Activated naive CD4-positive, alpha-beta T cell treated with anti-CD3 and anti-CD28 coated beads, Interleukin-2, amount 50 U/mL, for 16 hours (primary cell): ENCODE data around the gene PLEKHM3.

Source experiments
- DNase-seq: peaks from one replicate; pipeline ENCODE4 v3.0.0-alpha.2; 2020

PLEKHM3 gene

GRCh38 chr2:207991944-207992343 lies 33.4 kb downstream of the PLEKHM3 start:
- DNase-seq = no peak

- no peak for DNase-seq
These were observed 34.5 kb downstream of the PLEKHM3 start for GRCh38 chr2:207990784-207991183.

GRCh38 chr2:207988975-207989374 lies 36.4 kb downstream of the PLEKHM3 start:
- DNase-seq = no peak

- no peak for DNase-seq
These were observed 38.2 kb downstream of the PLEKHM3 start for GRCh38 chr2:207987025-207987716.

- DNase-seq = no peak
These were observed 40.4 kb downstream of the PLEKHM3 start for GRCh38 chr2:207984765-207985480.

- no peak for DNase-seq
These were observed 41.7 kb downstream of the PLEKHM3 start for GRCh38 chr2:207983641-207984042.

GRCh38 chr2:207978177-207978948 lies 47.0 kb downstream of the PLEKHM3 start:
- no peak for DNase-seq

- DNase-seq = no peak
These were observed 49.4 kb downstream of the PLEKHM3 start for GRCh38 chr2:207975921-207976320.

- DNase-seq = no peak
These were observed 51.1 kb downstream of the PLEKHM3 start for GRCh38 chr2:207974216-207974605.

- no peak for DNase-seq
These were observed 54.5 kb downstream of the PLEKHM3 start for GRCh38 chr2:207970826-207971180.

- DNase-seq = no peak
These were observed 55.0 kb downstream of the PLEKHM3 start for GRCh38 chr2:207970147-207970825.

GRCh38 chr2:207969249-207969648 lies 56.1 kb downstream of the PLEKHM3 start:
- no peak for DNase-seq

- DNase-seq = no peak
These were observed 58.2 kb downstream of the PLEKHM3 start for GRCh38 chr2:207967121-207967520.

- no peak for DNase-seq
These were observed 64.4 kb downstream of the PLEKHM3 start for GRCh38 chr2:207960911-207961310.

- no peak for DNase-seq
These were observed 65.2 kb downstream of the PLEKHM3 start for GRCh38 chr2:207960090-207960489.

- DNase-seq = no peak
These were observed 68.6 kb downstream of the PLEKHM3 start for GRCh38 chr2:207956771-207957170.

- no peak for DNase-seq
These were observed 69.9 kb downstream of the PLEKHM3 start for GRCh38 chr2:207955456-207955855.

- DNase-seq = no peak
These were observed 72.0 kb downstream of the PLEKHM3 start for GRCh38 chr2:207953354-207953753.

- DNase-seq = no peak
These were observed 72.6 kb downstream of the PLEKHM3 start for GRCh38 chr2:207952564-207953345.

- no peak for DNase-seq
These were observed 73.4 kb downstream of the PLEKHM3 start for GRCh38 chr2:207951734-207952470.

GRCh38 chr2:207950761-207951114 lies 74.6 kb downstream of the PLEKHM3 start:
- no peak for DNase-seq
